Stimulated activated CD8-positive, alpha-beta memory T cell treated with anti-CD3 and anti-CD28 coated beads, Interleukin-7, amount 100 ng/mL, for 48 hours (primary cell): ENCODE measurements around the gene TMC1.

ENCODE experiments used
- DNase-seq, 2 donors: peaks; one replicate each; pipeline ENCODE4 v3.0.0-alpha.2; 2020; ENCODE audit warnings: low read depth in 1 of 2; ENCODE audit errors: extremely low read depth in 1 of 2

Gene TMC1

GRCh38 chr9:72565535-72565934 lies 44.1 kb downstream of the TMC1 start:
- no peak for DNase-seq

- no peak for DNase-seq
These were observed 52.9 kb downstream of the TMC1 start for GRCh38 chr9:72574156-72574810.

DNA sequence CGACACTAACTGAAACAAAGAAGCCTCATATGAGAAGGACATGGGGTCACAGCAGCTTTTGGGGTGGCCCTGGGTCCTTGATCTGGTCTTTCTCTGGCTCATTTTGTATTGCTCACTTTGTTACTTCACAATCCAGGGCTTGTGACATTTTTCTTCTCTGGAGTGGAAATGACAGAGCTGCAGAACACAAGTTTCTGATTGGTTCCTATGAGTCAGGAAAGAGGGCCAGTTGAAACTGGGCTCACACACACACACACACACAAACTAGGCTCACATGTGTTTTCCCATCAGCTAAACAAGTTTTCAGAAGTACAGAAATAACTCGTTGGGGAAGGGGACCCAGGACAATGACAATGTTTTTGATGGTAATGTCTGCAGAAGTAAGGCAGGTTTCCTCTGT lies 54.3 kb downstream of the TMC1 start:
- no peak for DNase-seq

DNA sequence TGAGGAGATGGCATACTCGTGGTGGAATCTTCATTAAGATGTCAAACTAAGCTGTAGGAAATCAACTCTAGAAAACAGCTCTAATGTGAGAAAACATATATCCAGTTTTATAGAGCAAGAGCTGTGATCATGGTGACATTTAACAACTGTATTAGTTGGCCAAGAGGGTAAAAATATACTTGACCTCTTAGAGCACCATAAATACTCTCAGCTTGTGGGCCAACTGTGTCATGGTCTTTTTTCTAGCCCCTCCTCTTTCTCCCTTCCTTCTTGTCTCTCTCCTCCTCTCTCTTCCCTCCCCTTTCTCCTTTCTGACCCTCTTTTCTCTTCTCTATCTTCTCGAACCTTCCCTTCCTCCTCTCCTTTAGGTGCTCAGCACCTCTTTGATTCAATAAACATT lies 54.7 kb downstream of the TMC1 start:
- DNase-seq, result no peak

DNA sequence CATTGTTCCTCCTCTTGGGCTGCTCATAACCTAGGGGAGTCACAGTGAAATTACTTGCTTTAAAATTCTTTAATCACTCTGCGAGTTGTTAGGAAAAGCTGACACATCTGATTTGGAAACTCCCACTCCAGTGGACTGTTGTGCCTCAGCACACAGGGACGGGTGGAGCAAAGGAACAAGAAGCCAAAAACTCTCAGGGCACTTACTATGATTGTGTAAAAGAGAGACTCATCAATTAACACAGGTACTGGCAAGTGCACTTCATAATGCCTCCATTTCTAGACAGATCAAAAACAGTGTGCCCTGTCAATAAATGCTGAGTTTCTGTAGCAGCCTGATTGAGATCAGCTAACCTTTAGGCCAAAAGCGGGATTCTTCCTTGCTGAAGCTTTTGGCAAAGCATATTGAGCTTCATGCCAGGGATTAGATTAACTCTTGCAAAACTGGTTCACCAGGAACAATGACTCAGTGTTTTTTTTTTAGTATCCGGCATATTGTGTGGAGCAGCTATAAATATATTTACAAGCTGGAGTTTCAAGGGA lies 55.9 kb downstream of the TMC1 start:
- no peak for DNase-seq

DNA sequence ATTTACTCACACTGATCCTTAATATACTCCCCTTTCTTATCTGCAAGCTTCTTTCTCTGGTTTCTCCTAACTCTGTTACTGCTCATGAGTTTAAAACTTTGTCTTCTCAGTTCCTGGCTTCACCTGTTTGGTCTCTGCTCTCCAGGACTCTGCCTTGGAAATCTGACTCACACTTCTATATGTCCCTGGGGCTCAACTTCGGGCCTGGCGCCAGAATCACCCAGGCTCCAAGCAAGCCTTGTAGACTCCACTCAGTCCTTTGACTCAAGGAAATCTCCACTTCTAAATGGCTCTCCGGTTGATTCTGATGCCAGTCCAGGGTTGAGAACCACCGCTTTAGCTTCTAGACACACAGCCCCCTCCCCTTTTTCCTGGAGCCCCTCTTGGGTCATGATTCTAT lies 57.8 kb downstream of the TMC1 start:
- DNase-seq, result no peak

GRCh38 chr9:72579880-72580550 lies 58.6 kb downstream of the TMC1 start:
- DNase-seq, result no peak

- no peak for DNase-seq
These were observed 60.3 kb downstream of the TMC1 start for GRCh38 chr9:72581694-72582093.

GRCh38 chr9:72583370-72583769 lies 62.0 kb downstream of the TMC1 start:
- DNase-seq, result no peak

GRCh38 chr9:72586388-72587130 lies 65.2 kb downstream of the TMC1 start:
- DNase-seq, result no peak

GRCh38 chr9:72588336-72588735 lies 66.9 kb downstream of the TMC1 start:
- no peak for DNase-seq

GRCh38 chr9:72589667-72590521 lies 68.5 kb downstream of the TMC1 start:
- DNase-seq, result no peak

DNA sequence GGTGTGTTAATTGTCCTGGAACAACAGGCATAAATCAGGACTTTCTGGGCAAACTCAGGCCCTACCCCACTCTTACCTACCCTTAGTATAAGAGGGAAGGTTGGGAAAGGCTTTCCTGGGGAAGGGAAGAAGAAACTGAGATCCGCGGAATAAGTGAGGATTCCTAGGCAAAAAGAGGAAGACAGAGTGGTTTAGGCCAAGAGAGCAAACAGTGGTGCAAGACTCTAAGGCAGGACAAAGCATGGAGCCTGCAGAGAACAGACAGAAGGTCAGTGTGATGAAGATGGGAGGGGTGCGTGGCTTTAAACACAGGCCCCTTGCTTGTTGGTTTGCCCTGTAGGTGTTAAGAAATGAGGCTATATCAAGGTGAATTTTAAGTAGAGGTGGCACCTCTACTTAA lies 69.4 kb downstream of the TMC1 start:
- DNase-seq, result no peak

GRCh38 chr9:72592502-72593403 lies 71.3 kb downstream of the TMC1 start:
- DNase-seq, result no peak

- DNase-seq, result no peak
These were observed 75.2 kb downstream of the TMC1 start for GRCh38 chr9:72596451-72597180.

DNA sequence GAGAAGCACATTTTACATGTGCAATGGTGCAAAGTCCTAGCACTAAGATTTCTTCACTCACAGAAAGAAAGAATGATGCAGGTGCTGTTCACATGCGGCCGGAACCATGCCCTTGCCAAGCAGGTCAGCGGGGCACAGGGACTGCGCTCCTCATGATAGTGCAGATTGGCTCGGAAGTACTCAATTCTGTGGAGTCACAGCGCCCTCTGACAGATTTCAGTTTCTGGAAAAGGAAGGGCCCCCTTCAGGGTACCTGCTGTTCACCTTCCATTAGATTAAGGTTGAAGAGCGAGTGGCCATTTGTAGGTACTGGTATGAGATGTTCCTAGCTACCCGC lies 75.7 kb downstream of the TMC1 start:
- DNase-seq, result no peak

GRCh38 chr9:72597601-72598000 lies 76.2 kb downstream of the TMC1 start:
- DNase-seq, result no peak

- no peak for DNase-seq
These were observed 77.2 kb downstream of the TMC1 start for GRCh38 chr9:72598639-72599038.

- no peak for DNase-seq
These were observed 78.6 kb downstream of the TMC1 start for GRCh38 chr9:72599874-72600534.
